K562 (cell line): ENCODE results near the gene TPO. TPM values are rescaled to one million over a fixed set of nuclear protein-coding genes. Genes with fewer than 3 reads are reported as not detected.

Experiments
- ATAC-seq: fragments of 200-7000 bp; cut with Tn5 transposase; 3 replicates; pipeline ENCODE4 v1.9.1; 2020; ENCODE audit warnings: moderate library complexity
- BruUV-seq: library from RNA; stranded (reverse); fragments of 400-500 nt; replicated peaks from 2 replicates; lab custom pipeline; 2021; lab: Mats Ljungman, UMichigan
- CTCF ChIA-PET: fragments of 300-600 bp; formaldehyde crosslinking; extraction: SDS; loops from one replicate; lab custom pipeline; 2021; ENCODE audit warnings: low intra/inter-chr PET ratio; lab: Yijun Ruan, JAX
- POLR2A ChIA-PET: fragments of 300-600, 350-650 bp; sonication (Branson Sonifier 250); formaldehyde crosslinking; extraction: SDS; loops from one replicate; lab custom pipeline; 2021; ENCODE audit warnings: antibody characterized with exemption, inconsistent platforms; lab: Yijun Ruan, JAX
- DNase-seq, 4 experiments: peaks; one replicate each; pipeline versions ENCODE4 v3.0.0 to v3.0.0-alpha.2; 2011 to 2018; ENCODE audit warnings: low spot score in 3 of 4, mixed read lengths in 3 of 4; ENCODE audit errors: extremely low read depth in 1 of 4
- FAIRE-seq: peaks from 2 replicates; lab custom pipeline; 2011; peaks lifted over from hg19 to GRCh38; lab: Jason Lieb, UNC
- H2AFZ ChIP-seq: 2 replicates; pipeline ENCODE4 v1.6.0; 2011; ENCODE audit warnings: low read depth, low read length, control low read depth, inconsistent platforms
- H3K27ac ChIP-seq: fragments of 200-600 bp; 3 replicates; pipeline ENCODE4 v1.8.0; 2011; ENCODE audit warnings: low read depth, mild to moderate bottlenecking, control low read depth, inconsistent platforms, low read length, moderate library complexity, mixed read lengths; ENCODE audit errors: extremely low read depth
- H3K27me3 ChIP-seq, 2 experiments: fragments of 300-600 bp in 1 of 2; 2 replicates in 1 of 2; 3 replicates in 1 of 2; pipeline versions ENCODE4 v1.6.0 to v1.8.0; 2011; ENCODE audit warnings: inconsistent platforms in 2 of 2, low read length in 2 of 2, mild to moderate bottlenecking in 1 of 2, mixed read lengths in 1 of 2, moderate library complexity in 1 of 2; ENCODE audit not compliant: control insufficient read depth in 2 of 2, insufficient read depth in 2 of 2
- H3K36me3 ChIP-seq: fragments of 300-600 bp; 3 replicates; pipeline ENCODE4 v1.8.0; 2011; ENCODE audit warnings: mild to moderate bottlenecking, low read length, inconsistent platforms; ENCODE audit not compliant: control insufficient read depth, insufficient read depth
- H3K4me1 ChIP-seq, 2 experiments: fragments of 200-600 bp in 1 of 2; replicated peaks in 1 of 2; 2 replicates in 1 of 2; 3 replicates in 1 of 2; pipeline versions ENCODE4 v1.5.1 to v1.8.0; 2011; ENCODE audit warnings: inconsistent platforms in 2 of 2, low read length in 2 of 2, mild to moderate bottlenecking in 1 of 2, mixed read lengths in 1 of 2, moderate library complexity in 1 of 2; ENCODE audit not compliant: control insufficient read depth in 2 of 2, insufficient read depth in 2 of 2
- H3K4me2 ChIP-seq: 2 replicates; pipeline ENCODE4 v1.6.1; 2011; ENCODE audit warnings: low read length, control low read depth, inconsistent platforms, mixed read lengths; ENCODE audit not compliant: insufficient read depth
- H3K4me3 ChIP-seq: fragments of 200-600 bp; sonication (generic), shearing (Covaris generic); 2 replicates; pipeline ENCODE4 v1.5.1; 2016; ENCODE audit warnings: control low read depth, inconsistent platforms
- H3K79me2 ChIP-seq: fragments of 200-600 bp; 3 replicates; pipeline ENCODE4 v1.8.0; 2011; ENCODE audit warnings: low read length, inconsistent platforms; ENCODE audit not compliant: control insufficient read depth, insufficient read depth
- H3K9ac ChIP-seq, 2 experiments: 2 replicates each; pipeline versions ENCODE4 v1.6.0 to v1.6.1; 2011; ENCODE audit warnings: low read depth in 2 of 2, low read length in 2 of 2, control low read depth in 1 of 2, inconsistent platforms in 1 of 2, mild to moderate bottlenecking in 1 of 2, mixed read lengths in 1 of 2; ENCODE audit not compliant: insufficient read depth in 1 of 2
- H3K9me1 ChIP-seq: one replicate; pipeline ENCODE4 v1.6.0; 2011; ENCODE audit warnings: inconsistent platforms, mild to moderate bottlenecking, low read length, moderate library complexity; ENCODE audit not compliant: control insufficient read depth, insufficient read depth
- H3K9me3 ChIP-seq: replicated peaks from 2 replicates; pipeline ENCODE4 v1.5.1; 2011; ENCODE audit warnings: low read depth, low read length, inconsistent platforms; ENCODE audit not compliant: control insufficient read depth, insufficient read depth
- H4K20me1 ChIP-seq: replicated peaks from 2 replicates; pipeline ENCODE4 v1.6.1; 2011; ENCODE audit warnings: low read length, inconsistent platforms, mixed read lengths; ENCODE audit not compliant: control insufficient read depth, insufficient read depth
- ARID4B ChIP-seq: sonication (generic); formaldehyde crosslinking; IDR thresholded peaks from 2 replicates; pipeline ENCODE4 v1.8.0; 2022; ENCODE audit warnings: mild to moderate bottlenecking, missing genetic modification reagents
- BRF1 ChIP-seq: IDR thresholded peaks from 3 replicates; pipeline ENCODE4 v1.6.1; 2011; ENCODE audit warnings: borderline replicate concordance, mild to moderate bottlenecking; ENCODE audit not compliant: insufficient read length; ENCODE audit errors: extremely low read depth
- EHMT2 ChIP-seq: fragments of 450-650 bp; IDR thresholded peaks from 2 replicates; pipeline ENCODE4 v1.6.1; 2018; ENCODE audit warnings: antibody characterized with exemption
- FOXJ2 ChIP-seq: fragments of 200-800 bp; sonication (Bioruptor generic); IDR thresholded peaks from 2 replicates; pipeline ENCODE4 v1.6.1; 2016; ENCODE audit warnings: missing genetic modification characterization, missing compliant biosample characterization
- FOXK1 ChIP-seq: sonication (generic); formaldehyde crosslinking; IDR thresholded peaks from 2 replicates; pipeline ENCODE4 v1.8.0; 2022; ENCODE audit warnings: missing genetic modification reagents, mild to moderate bottlenecking, borderline replicate concordance
- MECOM ChIP-seq: fragments of 250-450 bp; sonication (Bioruptor Pico); IDR thresholded peaks from 2 replicates; pipeline ENCODE4 v1.8.0; 2022; ENCODE audit warnings: inconsistent platforms
- MEIS2 ChIP-seq: fragments of 450-650 bp; IDR thresholded peaks from 2 replicates; pipeline ENCODE4 v1.6.1; 2014; ENCODE audit warnings: mild to moderate bottlenecking; ENCODE audit not compliant: partially characterized antibody
- OTX1 ChIP-seq: fragments of 450-650 bp; formaldehyde crosslinking; IDR thresholded peaks from 2 replicates; pipeline ENCODE4 v1.4.0; 2022; ENCODE audit warnings: mild to moderate bottlenecking
- TCF7L2 ChIP-seq: fragments of 150-350 bp; IDR thresholded peaks from 2 replicates; pipeline ENCODE4 v1.6.1; 2016; ENCODE audit warnings: low read depth, mild to moderate bottlenecking, low read length, moderate library complexity
- TRIM25 ChIP-seq: fragments of 450-650 bp; IDR thresholded peaks from 2 replicates; pipeline ENCODE4 v1.7.0; 2016; ENCODE audit warnings: borderline replicate concordance
- XRCC4 ChIP-seq: IDR thresholded peaks from one replicate; pipeline ENCODE4 v1.6.1; 2011; ENCODE audit not compliant: insufficient read depth, insufficient read length; ENCODE audit errors: extremely low read depth
- ZBTB8A ChIP-seq: fragments of 450-650 bp; IDR thresholded peaks from 2 replicates; pipeline ENCODE4 v1.6.1; 2018; ENCODE audit warnings: mild to moderate bottlenecking, moderate library complexity; ENCODE audit not compliant: partially characterized antibody
- WGBS: fragments of 100-300 bp; shearing (Covaris generic); methylation state at CpG from one replicate; pipeline ENCODE4 v1.1.6; 2016; ENCODE audit warnings: low coverage, mixed read lengths; ENCODE audit not compliant: insufficient coverage; ENCODE audit errors: missing lambda C conversion rate; 5-methylcytosine and 5-hydroxymethylcytosine counted together
- in situ Hi-C: fragments of 300-500 bp; cut with MboI; formaldehyde crosslinking; loops from 4 replicates; pipeline ENCODE4 v1.15.0; 2018; ENCODE audit warnings: inconsistent platforms, mixed read lengths
- intact Hi-C: fragments of 100-400 bp; cut with micrococcal nuclease; formaldehyde crosslinking; loops from 2 replicates; pipeline ENCODE4 v1.14.2; 2022
- polyA plus RNA-seq, 8 experiments: library from polyadenylated mRNA; depleted of rRNA in 4 of 8; stranded (reverse) in 5 of 8; unstranded in 3 of 8; fragments of >200 nt; fragmentation: Nextera tagmentation in 2 of 8; fragmentation: Illumina TruSeq in 1 of 8; extraction: Ambion mirVana in 2 of 8; extraction: Trizol in 1 of 8; gene quantifications; 2 replicates each; pipeline versions ENCODE4 v1.2.1 to v1.2.3, GENCODE V29; 2011 to 2014; ENCODE audit warnings: inconsistent platforms in 1 of 8, missing spikeins in 1 of 8
- total RNA-seq, 7 experiments: library from RNA; depleted of rRNA in 6 of 7; stranded (reverse); fragments of >200 nt in 6 of 7; fragmentation: Illumina TruSeq in 2 of 7; extraction: Trizol in 2 of 7; gene quantifications; 2 replicates each; pipeline versions ENCODE4 v1.2.1 to v1.2.3, GENCODE V29; 2011 to 2021; ENCODE audit warnings: low replicate concordance in 1 of 7

The TPO gene
- total and polyA plus RNA-seq, 9 of the 15 experiments (the other 6 are each of a cell fraction or from before 2014, with no cell fraction given), result not detected

DNA sequence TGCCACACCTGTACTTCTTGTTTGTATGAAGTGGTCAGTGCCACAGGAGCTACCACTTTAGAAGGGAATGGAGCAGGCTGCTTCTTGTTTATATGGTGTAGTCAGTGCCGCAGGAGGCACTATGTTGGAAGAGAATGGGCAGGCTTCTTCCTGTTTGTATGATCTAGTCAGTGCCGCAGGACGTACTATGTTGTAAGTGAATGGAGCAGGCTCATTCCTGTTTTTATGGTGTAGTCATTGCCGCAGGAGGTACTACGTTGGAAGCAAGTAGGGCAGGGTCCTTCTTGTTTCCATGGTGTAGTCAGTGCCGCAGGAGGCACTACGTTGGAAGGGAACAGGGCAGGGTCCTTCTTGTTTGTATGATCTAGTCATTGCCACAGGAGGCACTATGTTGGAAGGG lies 27.3 kb downstream of the TPO start:
- BruUV-seq, result no TSS peak

More for the DNA sequence above, 27.3 kb downstream of the TPO start:
- Histone ChIP-seq H3K9me3 (no peaks in the 10 kb centered on the region), H3K9me1 (no peaks in the 10 kb centered on the region), H3K4me2 (no peak overlapping the region), H3K4me3 (no peak overlapping the region), H3K27me3 (peaks cover 0 to 11% of the 10 kb centered on the region in 2 experiments; a peak in 2 of 5 replicates), H3K27ac (no peak overlapping the region), H4K20me1 (0 out of 2 replicates have a peak, but pooled peaks cover 4% of the 10 kb centered on the region), H3K9ac (no peak overlapping the region), H3K4me1 (no peaks in the 10 kb centered on the region), H3K79me2 (no peaks in the 10 kb centered on the region), H2AFZ (no peak overlapping the region), H3K36me3 (no peaks in the 10 kb centered on the region)
- ATAC-seq (no peak), DNase-seq (no peak), FAIRE-seq (no peak)
- intact Hi-C loops, result no loop called here
- in situ Hi-C loops, result no loop called here
- CTCF ChIA-PET, result no interaction called here
- WGBS, result 2% methylated on average over 7 of the region's 7 CpGs
- no peak for TF ChIP-seq FOXJ2 (tag)
- TF ChIP-seq EHMT2, result no peak
- TF ChIP-seq ZBTB8A, result no peak
- TF ChIP-seq ARID4B, result no peak
- no peak for TF ChIP-seq MECOM (CRISPR knock-in tag)
- TF ChIP-seq XRCC4, result no peak
- TF ChIP-seq TRIM25, result no peak
- no peak for TF ChIP-seq MEIS2
- TF ChIP-seq BRF1, result no peak
- TF ChIP-seq FOXK1 (CRISPR knock-in tag), result no peak
- no peak for TF ChIP-seq OTX1 (CRISPR knock-in tag)
- TF ChIP-seq TCF7L2, result no peak
- POLR2A ChIA-PET, result interaction anchor here (0.9 kb wide), 1 partner anchor 10 kb away, joined by 3 read pairs; no protein-coding TSS in a partner anchor
